Ishikawa (cell line): ENCODE data around the gene PCP4L1.

Experiments
- CEBPB ChIP-seq: IDR thresholded peaks from 2 replicates; pipeline ENCODE4 v1.6.1; 2012
- EGR1 ChIP-seq: IDR thresholded peaks from 2 replicates; pipeline ENCODE4 v1.6.1; 2012
- EP300 ChIP-seq: IDR thresholded peaks from 2 replicates; pipeline ENCODE4 v1.6.1; 2012; ENCODE audit warnings: borderline replicate concordance
- RAD21 ChIP-seq: IDR thresholded peaks from 2 replicates; pipeline ENCODE4 v1.6.1; 2012; ENCODE audit warnings: low read depth
- TAF1 ChIP-seq: IDR thresholded peaks from 2 replicates; pipeline ENCODE4 v1.6.1; 2012; ENCODE audit warnings: low read depth, mild to moderate bottlenecking
- TCF12 ChIP-seq: IDR thresholded peaks from 2 replicates; pipeline ENCODE4 v1.6.1; 2012; ENCODE audit warnings: low read depth
- TF ChIP-seq, protein P1 (sequence below): IDR thresholded peaks from 2 replicates; pipeline ENCODE4 v1.6.1; 2012
- TF ChIP-seq, protein P2 (sequence below): IDR thresholded peaks from 2 replicates; pipeline ENCODE4 v1.6.1; 2012; ENCODE audit warnings: low read depth, mild to moderate bottlenecking

DNA sequence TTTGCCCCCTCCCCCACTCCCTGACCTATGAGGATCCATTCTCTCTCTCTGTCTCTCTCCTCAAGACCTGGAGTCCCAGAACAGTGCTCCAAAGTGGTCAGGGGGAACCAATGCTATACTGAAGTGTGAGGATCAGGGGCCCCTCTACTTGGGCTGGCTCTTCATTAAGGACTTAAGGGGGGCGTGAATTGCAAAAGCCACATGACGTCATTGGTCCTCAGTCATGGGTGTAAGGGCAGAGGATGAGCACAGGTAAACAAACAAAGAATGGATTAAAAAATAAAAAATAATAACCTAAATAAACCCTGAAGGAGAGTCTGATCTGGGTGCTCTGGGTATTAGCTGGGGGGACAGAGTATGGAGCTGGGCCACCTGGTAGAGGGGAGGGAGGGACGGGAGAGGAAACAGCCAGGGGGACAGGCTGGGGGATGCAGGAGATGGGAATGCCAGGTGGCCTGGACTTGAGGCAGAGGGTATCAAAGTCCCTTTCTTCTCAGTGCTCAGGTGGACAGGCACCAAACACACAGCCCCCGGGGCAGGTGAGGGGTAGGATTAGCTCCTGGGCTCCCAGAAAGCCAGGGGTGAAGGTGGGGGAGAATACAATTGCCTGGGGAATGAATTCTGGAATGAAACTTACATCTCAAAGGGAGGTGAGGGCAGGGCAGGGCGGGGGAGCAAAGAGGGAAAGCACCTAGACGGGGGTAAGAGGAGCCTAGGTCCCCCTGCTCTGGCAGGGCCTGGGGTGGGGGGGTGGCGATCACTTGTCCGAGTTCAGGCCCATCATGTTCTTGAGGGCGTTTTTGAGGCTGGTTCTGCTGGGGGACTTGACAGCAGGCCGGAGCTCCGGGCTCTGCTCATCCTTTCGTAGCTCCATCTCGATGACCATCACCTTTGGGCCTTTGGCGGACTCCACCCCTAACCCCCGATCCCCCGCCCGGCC is 46.7 kb downstream of the PCP4L1 start:
- TF ChIP-seq EP300 (no peak), TAF1 (no peak), TCF12 (no peak), CEBPB (no peak), RAD21 (no peak), EGR1 (no peak)
- TF ChIP-seq, protein P1, sequence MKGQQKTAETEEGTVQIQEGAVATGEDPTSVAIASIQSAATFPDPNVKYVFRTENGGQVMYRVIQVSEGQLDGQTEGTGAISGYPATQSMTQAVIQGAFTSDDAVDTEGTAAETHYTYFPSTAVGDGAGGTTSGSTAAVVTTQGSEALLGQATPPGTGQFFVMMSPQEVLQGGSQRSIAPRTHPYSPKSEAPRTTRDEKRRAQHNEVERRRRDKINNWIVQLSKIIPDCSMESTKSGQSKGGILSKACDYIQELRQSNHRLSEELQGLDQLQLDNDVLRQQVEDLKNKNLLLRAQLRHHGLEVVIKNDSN = no peak
- TF ChIP-seq, protein P2, sequence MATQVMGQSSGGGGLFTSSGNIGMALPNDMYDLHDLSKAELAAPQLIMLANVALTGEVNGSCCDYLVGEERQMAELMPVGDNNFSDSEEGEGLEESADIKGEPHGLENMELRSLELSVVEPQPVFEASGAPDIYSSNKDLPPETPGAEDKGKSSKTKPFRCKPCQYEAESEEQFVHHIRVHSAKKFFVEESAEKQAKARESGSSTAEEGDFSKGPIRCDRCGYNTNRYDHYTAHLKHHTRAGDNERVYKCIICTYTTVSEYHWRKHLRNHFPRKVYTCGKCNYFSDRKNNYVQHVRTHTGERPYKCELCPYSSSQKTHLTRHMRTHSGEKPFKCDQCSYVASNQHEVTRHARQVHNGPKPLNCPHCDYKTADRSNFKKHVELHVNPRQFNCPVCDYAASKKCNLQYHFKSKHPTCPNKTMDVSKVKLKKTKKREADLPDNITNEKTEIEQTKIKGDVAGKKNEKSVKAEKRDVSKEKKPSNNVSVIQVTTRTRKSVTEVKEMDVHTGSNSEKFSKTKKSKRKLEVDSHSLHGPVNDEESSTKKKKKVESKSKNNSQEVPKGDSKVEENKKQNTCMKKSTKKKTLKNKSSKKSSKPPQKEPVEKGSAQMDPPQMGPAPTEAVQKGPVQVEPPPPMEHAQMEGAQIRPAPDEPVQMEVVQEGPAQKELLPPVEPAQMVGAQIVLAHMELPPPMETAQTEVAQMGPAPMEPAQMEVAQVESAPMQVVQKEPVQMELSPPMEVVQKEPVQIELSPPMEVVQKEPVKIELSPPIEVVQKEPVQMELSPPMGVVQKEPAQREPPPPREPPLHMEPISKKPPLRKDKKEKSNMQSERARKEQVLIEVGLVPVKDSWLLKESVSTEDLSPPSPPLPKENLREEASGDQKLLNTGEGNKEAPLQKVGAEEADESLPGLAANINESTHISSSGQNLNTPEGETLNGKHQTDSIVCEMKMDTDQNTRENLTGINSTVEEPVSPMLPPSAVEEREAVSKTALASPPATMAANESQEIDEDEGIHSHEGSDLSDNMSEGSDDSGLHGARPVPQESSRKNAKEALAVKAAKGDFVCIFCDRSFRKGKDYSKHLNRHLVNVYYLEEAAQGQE = no peak
